Epithelial cell of proximal tubule (primary cell): ENCODE results near the gene DEPDC4. TPM values are rescaled to one million over a fixed set of nuclear protein-coding genes. Genes with fewer than 3 reads are reported as not detected.
"Not testable (repeated sequence)": the region's sequence is repeated elsewhere in the genome, so short reads cannot be mapped to it uniquely, and the experiment has no call there.

Source experiments
- DNase-seq: peaks from one replicate; pipeline ENCODE4 v3.0.0-alpha.2; 2011; ENCODE audit warnings: low read depth
- H3K4me3 ChIP-seq: 2 replicates; pipeline ENCODE4 v1.5.1; 2011; ENCODE audit warnings: low read depth, mild to moderate bottlenecking, low read length
- total RNA-seq: library from RNA; depleted of rRNA; stranded (reverse); fragments of >200 nt; gene quantifications from 2 replicates; pipeline ENCODE4 v1.2.3, GENCODE V29; 2015
- TF ChIP-seq, protein P1 (sequence below): conservative IDR thresholded peaks from 2 replicates; pipeline ENCODE4 v1.5.1; 2012; ENCODE audit warnings: low read depth, mild to moderate bottlenecking, low read length

Gene DEPDC4
- total RNA-seq, 1 donor from 2014 or later = 3.4 TPM

DNA sequence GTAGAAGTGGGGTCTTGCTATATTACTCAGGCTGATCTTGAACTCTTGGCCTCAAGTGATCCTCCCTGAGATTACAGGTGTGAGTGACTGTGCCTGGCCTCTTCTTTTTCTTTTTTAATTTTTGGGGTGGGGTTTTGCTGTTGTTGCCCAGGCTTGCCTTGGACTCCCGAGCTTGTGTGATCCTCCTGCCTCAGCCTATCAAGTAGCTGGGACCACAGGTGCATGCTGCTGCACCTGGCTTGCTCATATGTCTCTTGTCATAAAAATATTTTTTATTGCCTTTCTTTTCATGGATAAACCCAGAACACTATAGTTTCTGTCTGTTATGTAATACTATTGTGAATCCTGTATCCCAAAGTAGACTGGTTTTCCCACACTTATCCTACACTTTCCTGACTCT lies 26.1 kb upstream of the DEPDC4 start:
- H3K4me3 ChIP-seq = no peak overlapping the region
- TF ChIP-seq, protein P1, sequence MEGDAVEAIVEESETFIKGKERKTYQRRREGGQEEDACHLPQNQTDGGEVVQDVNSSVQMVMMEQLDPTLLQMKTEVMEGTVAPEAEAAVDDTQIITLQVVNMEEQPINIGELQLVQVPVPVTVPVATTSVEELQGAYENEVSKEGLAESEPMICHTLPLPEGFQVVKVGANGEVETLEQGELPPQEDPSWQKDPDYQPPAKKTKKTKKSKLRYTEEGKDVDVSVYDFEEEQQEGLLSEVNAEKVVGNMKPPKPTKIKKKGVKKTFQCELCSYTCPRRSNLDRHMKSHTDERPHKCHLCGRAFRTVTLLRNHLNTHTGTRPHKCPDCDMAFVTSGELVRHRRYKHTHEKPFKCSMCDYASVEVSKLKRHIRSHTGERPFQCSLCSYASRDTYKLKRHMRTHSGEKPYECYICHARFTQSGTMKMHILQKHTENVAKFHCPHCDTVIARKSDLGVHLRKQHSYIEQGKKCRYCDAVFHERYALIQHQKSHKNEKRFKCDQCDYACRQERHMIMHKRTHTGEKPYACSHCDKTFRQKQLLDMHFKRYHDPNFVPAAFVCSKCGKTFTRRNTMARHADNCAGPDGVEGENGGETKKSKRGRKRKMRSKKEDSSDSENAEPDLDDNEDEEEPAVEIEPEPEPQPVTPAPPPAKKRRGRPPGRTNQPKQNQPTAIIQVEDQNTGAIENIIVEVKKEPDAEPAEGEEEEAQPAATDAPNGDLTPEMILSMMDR = no peak
- DNase-seq = no peak

DNA sequence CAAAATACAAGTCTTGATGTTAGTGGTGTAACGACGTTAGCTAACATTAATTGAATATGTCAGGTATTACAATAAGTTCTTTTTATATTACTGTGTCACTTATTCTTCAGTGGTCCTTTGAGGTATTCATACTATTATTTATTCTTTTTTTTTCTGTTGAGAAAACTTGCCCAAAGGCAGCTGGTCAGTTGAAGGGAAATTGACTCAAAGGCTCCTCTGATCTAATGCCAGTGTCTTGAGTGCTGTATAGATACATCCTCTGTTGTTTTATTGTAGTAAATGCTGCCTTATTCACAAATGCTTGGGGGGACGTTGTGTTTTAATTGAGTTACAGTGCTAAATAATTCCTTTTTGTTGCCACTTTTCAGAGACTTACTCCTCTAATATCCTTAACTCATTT lies 23.1 kb upstream of the DEPDC4 start:
- TF ChIP-seq, protein P1 = no peak
- H3K4me3 ChIP-seq = no peak overlapping the region
- DNase-seq = no peak

DNA sequence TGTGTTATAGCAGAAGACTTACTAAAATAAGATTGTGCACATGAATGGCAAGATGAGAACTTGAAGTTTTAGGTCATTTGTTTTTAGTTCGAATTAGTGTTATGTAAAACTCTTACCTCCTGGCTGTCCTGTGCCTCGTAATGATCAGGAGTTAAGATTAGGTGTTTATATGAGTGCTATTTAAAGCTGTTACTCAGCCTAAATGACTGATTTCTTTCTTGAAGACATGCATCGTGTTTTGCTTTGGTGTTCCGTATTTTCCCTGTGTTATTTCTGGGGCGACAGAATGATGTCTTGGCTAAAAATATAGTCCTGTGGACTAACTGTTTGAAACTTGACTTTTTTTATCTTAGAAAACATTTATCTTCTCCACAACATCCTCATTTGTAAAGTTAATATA lies 22.2 kb upstream of the DEPDC4 start:
- TF ChIP-seq, protein P1 = no peak
- H3K4me3 ChIP-seq = no peak overlapping the region
- no peak for DNase-seq

DNA sequence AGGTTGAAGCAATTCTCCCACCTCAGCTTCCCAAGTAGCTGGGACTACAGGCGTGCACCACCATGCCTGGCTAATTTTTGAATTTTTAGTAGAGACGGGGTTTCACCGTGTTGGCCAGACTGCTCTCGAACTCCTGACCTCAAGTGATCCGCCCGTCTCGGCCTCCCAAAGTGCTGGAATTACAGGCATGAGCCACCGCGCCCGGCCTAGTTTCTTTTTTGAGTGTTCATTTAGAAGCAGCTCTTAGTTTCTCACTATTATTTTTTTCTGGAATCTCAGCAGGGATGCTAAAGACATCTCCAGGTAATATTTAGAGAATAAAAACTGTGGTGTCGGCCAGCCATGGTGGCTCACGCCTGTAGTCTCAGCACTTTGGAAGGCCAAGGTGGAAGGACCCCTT lies 17.7 kb upstream of the DEPDC4 start:
- H3K4me3 ChIP-seq, DNase-seq: not testable (repeated sequence)

DNA sequence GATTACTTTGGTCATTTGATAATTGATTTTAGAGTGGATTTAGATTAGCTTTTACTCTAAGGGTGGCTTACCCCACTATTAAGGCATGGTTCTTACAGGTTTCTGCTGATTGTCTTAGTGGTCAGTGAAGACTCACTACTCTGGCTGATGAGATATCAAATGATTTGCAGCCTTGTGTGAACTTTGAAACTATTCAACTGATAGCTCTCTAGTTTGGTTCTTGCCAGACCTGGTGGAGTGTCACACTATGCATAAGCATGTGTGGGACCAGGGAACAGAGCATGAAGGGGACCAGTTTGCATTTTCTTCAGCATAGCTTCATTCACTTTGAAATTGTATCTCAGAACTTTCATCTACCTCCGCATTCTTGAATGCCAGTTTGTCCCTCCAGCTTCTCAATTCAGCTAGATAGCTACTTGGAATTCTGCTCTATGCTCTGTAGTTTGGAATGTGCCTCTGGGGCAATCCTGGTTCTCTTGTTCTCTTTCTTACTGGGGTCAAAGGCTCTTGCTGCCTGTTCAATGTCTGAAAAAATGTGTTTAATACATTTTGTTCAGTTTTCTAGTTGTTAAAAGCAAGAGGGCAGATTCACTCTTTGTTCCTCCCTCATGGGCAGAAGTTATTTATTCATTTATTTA lies 12.8 kb upstream of the DEPDC4 start:
- TF ChIP-seq, protein P1 = no peak
- H3K4me3 ChIP-seq = no peak overlapping the region
- DNase-seq = peak; percentile 30

DNA sequence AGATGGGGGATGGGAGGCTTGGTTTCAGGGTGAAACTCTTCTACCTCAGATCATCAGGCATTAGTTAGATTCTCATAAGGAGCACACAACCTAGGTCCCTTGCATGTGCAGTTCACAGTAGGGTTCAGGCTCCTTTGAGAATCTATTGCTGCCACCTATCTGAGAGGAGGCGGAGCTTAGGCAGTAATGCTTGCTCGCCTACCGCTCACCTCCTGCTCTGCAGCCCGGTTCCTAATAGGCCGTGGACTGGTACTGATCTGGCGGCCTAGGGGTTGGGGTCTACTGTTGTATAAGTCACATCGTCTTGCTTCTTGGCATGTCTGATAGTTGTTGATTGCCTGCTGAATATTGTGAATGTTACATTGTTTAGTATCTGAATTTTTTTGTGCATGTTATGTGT lies 12.3 kb upstream of the DEPDC4 start:
- no peak overlapping the region for H3K4me3 ChIP-seq
- no peak for DNase-seq
- TF ChIP-seq, protein P1 = no peak

DNA sequence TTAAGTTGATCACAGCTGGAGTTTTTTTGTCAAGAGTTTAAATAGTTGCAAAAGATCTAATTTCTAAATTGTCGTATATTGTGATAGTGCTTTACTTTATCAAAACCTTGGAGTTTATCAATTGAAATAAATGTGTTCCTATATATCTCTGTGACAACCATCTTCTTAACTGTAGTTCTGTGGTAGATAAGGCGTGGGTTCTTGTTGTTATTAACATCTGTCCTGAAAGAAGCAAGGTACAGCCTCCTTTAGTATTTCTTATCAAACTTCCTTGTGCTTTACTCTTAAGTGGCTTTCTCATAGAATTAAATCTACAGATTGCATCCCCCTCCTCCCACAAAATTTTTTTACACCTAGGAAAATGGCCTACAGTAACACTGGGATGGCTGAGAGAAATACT lies 7.4 kb upstream of the DEPDC4 start:
- no peak overlapping the region for H3K4me3 ChIP-seq
- no peak for DNase-seq
- TF ChIP-seq, protein P1 = no peak
